Vein endothelial cell (primary cell): Measurements from ENCODE around the gene ACACB. TPM values are rescaled to one million over a fixed set of nuclear protein-coding genes. Genes with fewer than 3 reads are reported as not detected.

Experiments
- total RNA-seq: library from RNA; depleted of rRNA; stranded (reverse); fragments of >200 nt; gene quantifications from 2 replicates; pipeline ENCODE4 v1.2.3, GENCODE V29; 2012

Gene ACACB
- 2.6 and 3.6 TPM in 2 replicates for total RNA-seq

DNA sequence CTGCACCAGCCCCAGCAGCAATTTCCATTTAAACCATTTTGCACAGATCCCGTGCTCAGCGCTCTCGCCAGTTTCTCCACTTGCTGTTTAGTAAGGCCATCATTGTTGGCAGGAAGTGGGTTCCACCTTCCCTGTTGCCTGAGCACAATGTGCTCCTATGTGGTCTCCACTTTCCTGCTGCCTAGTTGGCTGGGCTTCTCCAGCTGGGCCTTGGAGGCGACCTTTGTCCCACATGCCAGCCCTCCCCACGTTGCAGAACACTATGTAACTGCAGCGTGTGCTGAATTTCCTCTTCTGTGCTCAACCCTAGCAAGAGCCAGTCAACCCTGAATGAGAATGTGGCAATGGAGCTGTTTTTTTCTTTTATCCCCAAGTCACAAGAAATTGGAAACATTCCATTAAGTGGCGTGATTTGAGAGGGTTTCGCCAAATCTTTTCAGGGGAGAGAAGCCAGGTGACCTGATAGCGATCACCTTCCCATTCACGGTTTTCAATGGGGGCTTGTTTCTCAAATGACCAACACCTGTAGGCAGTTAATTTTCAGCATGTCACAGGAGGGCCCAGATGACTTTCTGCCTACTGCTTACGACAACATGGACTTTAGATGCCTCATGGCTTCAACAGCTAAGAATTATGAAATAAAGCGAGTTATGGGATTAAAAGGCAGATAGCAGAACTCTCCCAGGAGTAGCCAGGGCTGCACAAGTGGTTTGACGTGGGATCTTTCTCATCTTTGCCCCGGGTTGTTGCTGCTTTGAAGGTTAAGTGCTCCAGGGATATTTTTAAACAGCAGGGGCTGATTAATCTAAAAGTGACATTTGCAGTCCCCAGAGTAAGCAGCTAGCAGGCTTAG lies at the start of gene ACACB:
Gene ACACB (plus strand): TSS at position 830 of the 853 bp plus-strand sequence. CDS start 22,819 bp downstream, outside the sequence.

DNA sequence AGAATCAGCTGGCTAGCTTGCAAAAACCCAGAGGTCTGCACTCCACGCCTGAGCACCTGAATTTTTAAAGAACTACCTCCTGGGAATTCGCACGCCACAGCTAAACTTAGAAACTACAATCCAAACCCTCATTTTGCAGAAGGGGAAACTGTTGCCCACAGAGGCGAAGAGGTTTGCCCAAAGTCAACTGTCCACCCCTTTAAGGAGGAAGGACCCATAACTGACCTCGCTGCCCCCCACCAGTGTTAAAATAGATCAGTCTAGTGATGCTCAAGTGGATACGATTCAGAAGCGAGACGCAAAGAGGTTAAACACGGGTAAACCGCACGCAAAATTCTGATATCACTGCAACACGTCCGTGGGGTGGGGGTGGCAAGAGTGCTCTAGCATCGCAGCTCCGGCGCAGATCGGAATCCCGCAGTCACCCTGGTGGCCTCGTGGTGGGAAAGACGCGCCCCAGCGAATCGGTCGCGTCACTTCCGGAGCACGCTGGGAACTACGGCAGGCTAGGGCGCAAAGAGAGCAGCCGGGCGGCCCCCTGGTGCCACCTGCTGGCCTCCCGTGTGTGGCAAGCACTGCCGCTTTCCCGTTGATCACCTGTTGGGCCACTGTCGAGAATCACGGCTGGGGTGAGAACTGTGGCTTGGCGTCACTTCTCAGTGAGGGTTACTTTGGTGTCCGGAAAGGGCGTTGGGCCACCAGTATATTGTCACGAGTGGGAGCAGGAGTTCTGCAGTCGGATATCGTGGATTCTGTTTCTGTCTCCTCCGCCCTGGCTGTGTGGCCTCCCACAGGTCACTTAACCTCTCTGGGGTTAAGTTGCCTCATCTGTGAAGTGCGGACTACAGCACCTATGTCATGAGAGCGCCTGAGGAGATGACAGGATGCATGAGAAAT lies 23.1 kb upstream of the ACACB start, which contains the start of gene ALKBH2:
Gene ALKBH2 (minus strand): TSS at position 451 of the 897 bp plus-strand sequence. CDS start 686 bp downstream, outside the sequence.

DNA sequence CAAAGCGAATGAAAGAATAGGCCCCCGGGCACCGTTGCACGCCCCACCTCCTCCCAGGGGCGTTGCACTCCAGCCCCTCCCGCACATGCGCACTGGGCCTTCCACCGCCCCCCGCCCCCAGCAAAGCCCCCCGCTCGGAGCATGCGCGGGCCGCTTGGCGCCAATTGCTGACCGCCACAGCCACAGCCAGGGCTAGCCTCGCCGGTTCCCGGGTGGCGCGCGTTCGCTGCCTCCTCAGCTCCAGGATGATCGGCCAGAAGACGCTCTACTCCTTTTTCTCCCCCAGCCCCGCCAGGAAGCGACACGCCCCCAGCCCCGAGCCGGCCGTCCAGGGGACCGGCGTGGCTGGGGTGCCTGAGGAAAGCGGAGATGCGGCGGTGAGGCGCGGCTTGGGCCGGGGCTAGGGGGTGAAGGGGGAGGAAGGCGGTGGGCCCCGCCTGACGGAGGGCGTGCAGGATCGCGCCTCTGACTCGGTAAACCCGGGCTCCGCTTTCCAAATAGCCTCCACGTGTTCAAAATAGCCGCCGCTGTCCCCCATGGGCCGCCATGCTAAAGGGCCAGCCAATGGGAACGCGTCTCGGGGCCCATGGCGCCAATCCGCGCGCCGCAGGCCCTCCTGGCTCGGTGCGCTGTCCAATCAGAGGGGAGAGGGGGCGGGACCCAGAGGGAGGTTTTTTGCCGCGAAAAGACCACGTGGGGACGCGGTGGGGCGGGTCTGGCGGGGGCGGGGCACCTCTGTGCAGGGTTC lies 18.8 kb upstream of the ACACB start, which contains the start of gene UNG:
Gene UNG (plus strand): TSS at position 163 of the 748 bp plus-strand sequence. CDS start 83 bp downstream, at position 246.

DNA sequence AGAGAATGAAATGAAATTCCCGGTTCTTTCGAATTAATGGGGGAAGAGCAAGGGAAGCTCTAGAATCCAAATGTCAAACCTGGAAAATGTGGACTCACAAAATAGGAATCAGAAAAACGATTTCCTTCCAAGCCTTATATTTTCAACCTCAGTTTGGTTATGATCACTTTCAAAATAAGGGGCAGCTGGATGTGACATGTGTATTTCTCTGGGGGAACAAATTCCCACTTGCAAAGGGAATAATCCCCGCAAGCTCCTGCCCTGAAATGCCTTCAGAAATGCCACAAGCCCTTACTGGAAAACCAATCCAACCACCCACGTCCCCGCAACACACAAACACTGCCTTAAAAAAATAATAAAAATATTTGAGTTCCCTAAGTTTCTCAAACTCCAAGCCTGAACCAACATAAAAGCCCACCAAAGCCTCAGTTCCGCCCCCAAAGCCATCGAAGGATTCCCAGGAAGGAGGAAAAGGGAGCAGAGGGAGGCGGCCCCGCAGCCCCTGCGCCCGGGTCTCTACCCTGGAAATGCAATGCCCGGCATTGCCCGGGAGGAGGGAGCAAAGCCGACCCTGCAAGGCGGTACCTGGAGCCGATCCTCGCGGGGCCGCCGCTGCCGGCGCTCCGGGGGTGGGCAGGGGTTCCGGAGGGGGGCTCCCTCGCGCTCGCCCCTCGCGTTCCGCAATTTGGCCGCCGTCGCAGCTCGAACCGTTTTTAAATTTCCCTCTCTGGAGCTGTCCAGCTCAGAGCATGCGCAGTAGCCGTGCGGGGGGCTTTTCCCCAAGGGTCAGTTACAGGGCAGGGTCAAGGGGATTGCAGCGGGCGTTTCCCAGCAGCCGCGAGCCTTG lies 192.4 kb downstream of the ACACB start, which contains the start of gene FOXN4:
Gene FOXN4 (minus strand): TSS at position 751 of the 847 bp plus-strand sequence. CDS start 963 bp downstream, outside the sequence.

Other genes with a start within 250 kb of the ACACB start
- gene DAO, start 236.5 kb upstream of the ACACB start, total RNA-seq, result not detected in 2 replicates
- gene SVOP, start 95.5 kb upstream of the ACACB start, total RNA-seq, result not detected in 2 replicates
- 11.2 and 14.4 TPM in 2 replicates for gene USP30, start 64.0 kb upstream of the ACACB start, total RNA-seq
- 8.5 and 9.7 TPM in 2 replicates for gene ALKBH2, start 23.1 kb upstream of the ACACB start, total RNA-seq
- gene UNG, start 19.0 kb upstream of the ACACB start, total RNA-seq, result 29.4 and 32.6 TPM in 2 replicates
- gene FOXN4, start 192.7 kb downstream of the ACACB start, total RNA-seq, result not detected in 2 replicates
- gene MYO1H, start 231.3 kb downstream of the ACACB start, total RNA-seq, result not detected in 2 replicates